HG02763 (cell line): Measurements from ENCODE around the gene R3HDM1.
"Not testable (repeated sequence)": the region's sequence is repeated elsewhere in the genome, so short reads cannot be mapped to it uniquely, and the experiment has no call there.

Experiments
- ATAC-seq: cut with Tn5 transposase; IDR thresholded peaks from one replicate; pipeline ENCODE4 v1.9.1; 2021; ENCODE audit warnings: mild to moderate bottlenecking, moderate library complexity; ENCODE audit not compliant: unreplicated experiment

Gene R3HDM1

GRCh38 chr2:135531231-135532197 lies at the start of gene R3HDM1:
TSS of gene R3HDM1 (plus strand) at chr2:135531484. CDS start at chr2:135604846, 73,362 bp downstream.
- ATAC-seq = peak; percentile 76

DNA sequence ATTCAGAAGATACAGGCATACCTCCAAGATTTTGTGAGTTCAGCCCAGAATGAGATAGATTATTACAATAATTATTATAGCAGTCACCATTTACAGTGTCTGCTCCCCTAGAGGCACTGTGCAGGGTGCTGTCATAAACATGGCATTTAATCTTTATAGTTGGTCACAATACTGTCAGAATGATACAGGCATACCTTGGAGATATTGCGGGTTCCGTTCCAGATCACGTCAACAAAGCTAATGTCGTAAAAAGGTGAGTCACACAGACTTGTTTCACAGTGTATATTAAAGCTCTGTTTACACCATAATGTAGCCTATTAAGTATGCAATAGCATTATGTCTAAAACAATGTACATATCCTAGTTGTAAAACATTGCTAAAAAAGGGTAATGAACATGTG lies 45.8 kb upstream of the R3HDM1 start:
- no peak for ATAC-seq

- no peak for ATAC-seq
Measured at GRCh38 chr2:135490376-135490775, 40.9 kb upstream of the R3HDM1 start.

GRCh38 chr2:135494503-135494902 lies 36.8 kb upstream of the R3HDM1 start:
- no peak for ATAC-seq

- ATAC-seq = no peak
Measured at GRCh38 chr2:135494917-135495316, 36.4 kb upstream of the R3HDM1 start.

DNA sequence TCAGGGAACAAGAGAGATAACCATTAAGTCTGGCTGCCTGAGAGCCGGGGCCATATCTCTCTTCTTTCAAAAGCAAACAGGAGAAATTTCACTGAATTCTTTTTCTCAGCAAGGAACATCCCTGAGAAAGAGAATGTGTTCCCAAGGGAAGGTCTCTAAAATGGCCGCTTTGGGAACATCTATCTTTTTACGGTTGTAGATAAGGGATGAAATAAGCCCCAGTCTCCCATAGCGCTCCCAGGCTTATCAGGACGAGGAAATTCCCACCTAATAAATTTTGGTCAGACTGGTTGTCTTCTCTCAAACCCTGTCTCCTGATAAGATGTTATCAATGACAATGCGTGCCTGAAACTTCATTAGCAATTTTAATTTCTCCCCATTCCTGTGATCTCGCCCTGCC lies 32.7 kb upstream of the R3HDM1 start:
- not testable (repeated sequence) for ATAC-seq

DNA sequence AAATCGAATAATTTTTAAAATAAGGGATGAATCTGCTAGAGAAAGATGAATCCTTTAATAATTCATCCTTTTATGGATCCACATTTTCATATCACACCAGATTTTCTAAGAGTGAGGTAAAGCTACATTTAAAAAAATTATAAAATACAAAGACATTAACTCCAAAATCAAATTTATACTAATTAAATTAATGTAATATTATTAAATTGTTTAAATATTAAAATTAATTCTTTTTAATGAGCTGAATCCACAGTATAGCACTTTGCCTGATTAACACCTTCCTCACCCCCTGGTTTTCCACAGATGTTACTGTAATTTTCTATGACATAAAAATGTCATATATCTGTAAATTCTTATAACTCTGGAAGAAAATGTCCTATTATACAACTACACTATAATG lies 26.5 kb upstream of the R3HDM1 start:
- ATAC-seq = no peak

DNA sequence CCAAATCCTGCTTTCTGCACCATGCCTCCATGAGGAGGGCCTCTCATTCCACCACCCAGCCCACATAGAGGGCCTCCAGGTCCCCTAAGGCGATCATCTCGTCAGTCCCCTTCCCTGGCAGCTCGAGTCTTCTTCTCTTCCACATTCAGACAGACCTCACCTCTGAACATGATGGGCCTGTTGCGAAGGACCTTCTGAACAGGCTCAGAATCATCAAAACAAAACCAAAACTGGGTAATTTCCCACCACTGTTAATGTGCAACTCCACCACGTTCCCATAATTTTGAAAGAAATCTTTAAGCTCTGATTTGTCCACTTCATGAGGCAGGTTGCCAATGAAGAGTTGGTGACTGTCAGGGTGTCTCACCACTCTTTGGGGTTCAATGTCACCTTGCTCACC lies 20.7 kb upstream of the R3HDM1 start:
- no peak for ATAC-seq

GRCh38 chr2:135512099-135512498 lies 19.2 kb upstream of the R3HDM1 start:
- ATAC-seq = no peak

GRCh38 chr2:135525786-135526185 lies 5.5 kb upstream of the R3HDM1 start:
- no peak for ATAC-seq

DNA sequence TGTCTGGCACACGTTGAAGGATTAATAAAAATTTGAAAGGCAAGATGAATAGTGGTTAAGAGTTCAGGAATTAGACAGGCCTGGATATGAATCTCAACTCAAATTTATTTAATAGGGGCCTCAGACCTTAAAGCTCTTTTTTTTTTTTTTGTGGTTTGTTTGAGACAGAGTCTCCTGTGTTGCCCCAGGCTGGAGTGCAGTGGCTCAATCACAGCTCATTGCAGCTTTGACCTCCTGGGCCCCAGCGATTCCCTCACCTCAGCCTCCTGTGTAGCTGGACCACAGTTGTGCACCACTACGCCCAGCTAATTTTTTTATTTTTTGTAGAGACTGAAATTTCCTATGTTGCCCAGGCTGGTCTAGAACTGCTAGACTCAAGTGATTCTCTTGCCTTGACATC lies 3.3 kb upstream of the R3HDM1 start:
- no peak for ATAC-seq

GRCh38 chr2:135530313-135531230 lies 712 bp upstream of the R3HDM1 start, which contains the start of gene ZRANB3:
TSS of gene ZRANB3 (minus strand) at chr2:135531218.
- peak; percentile 71 for ATAC-seq

DNA sequence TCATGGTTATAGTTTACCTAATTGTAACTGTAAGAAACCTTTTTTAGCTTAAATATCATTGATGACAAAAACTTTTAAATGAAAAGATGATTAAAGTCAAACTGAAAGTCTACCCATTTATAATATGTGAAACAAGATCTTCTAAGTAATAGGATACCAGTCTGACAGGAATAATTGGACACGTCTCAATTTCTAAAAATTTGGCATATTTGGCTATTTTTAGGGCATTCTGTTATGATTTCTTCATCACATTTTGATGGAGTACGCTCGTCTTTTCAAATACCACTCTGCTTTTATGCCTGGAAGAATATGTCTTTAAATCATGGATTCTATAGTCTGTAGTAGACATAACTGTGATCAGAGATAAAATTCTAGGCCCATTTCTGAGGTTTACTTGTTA lies 1.3 kb downstream of the R3HDM1 start:
- no peak for ATAC-seq

GRCh38 chr2:135533545-135533944 lies 2.3 kb downstream of the R3HDM1 start:
- ATAC-seq = not testable (repeated sequence)

DNA sequence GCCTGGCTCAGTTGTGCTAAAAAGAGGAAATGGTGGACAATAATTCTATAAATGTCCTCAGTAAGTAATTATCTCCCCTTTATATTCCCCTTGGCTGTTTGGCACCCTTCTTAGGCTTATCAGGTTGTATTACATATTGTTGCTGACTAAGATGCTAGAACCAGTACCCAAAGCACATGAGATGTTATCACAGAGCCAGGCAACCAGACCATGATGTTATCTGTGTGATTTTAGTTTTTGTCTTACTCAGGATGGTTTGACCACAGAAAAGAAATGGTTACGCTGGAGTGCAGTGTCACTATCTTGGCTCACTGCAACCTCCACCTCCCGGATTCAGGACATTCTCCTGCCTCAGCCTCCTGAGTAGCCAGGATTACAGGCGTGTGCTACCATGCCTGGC lies 15.2 kb downstream of the R3HDM1 start:
- no peak for ATAC-seq

DNA sequence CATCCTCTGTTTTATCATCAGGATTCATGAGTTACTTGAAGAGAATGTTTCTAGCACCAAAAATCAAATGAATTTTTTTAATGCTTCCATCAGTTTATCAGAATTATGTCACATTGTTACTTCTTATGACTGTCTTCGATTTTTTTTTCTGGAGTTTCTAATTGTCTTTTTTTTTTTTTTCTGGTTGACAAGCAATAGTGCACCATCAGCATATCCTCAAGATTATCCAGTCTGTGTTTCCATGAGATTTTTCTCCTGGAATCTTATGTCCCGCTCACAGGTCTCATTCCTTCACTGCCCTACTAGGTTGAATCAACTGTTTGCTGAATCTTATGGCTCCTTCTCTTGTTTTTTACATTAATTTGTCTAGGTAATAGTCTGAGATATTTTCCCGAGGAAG lies 16.0 kb downstream of the R3HDM1 start:
- no peak for ATAC-seq

- no peak for ATAC-seq
Measured at GRCh38 chr2:135551356-135551755, 20.1 kb downstream of the R3HDM1 start.

- ATAC-seq = no peak
Measured at GRCh38 chr2:135552887-135553286, 21.6 kb downstream of the R3HDM1 start.

- ATAC-seq = no peak
Measured at GRCh38 chr2:135555311-135555710, 24.0 kb downstream of the R3HDM1 start.

DNA sequence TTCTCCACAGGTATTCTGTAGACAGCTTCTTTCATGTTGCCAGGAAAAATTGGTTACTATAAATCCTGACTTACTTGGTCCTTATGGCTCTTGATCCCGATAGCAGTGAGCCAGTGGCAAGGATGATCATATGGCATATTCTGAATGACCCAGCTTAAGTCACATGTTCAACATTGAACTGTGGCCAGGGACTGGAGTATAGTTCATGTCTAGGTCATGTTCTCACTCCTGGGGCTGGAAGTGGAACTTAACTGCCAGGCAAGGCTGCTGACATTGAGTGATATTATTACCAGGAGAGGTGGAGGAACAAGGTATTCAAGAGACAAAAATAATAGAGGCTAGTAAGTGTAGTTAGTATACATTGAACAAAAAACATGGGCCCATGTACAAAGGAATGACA lies 26.2 kb downstream of the R3HDM1 start:
- ATAC-seq = no peak

DNA sequence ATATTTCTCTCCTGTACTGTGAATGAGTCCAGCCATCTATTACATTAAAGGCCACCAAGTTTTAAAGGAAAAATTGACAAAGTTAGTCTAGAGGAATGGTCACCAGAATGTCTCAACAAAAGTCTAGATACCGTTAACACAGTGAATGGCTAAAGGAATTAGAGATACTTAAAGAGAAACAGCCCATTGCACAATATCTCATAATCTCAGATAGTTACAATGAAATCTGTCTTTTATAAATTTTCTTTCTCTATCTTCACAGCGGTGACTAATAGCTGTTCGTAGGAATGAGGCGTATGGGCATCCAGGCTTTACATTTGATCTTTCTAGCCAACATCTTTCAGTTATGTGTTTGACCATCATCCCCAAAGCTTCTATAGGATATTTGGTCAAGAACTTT lies 30.6 kb downstream of the R3HDM1 start:
- ATAC-seq = no peak
